Left colon (tissue), 2 donors: ENCODE measurements around the gene FKRP. TPM values are rescaled to one million over a fixed set of nuclear protein-coding genes. Genes with fewer than 3 reads are reported as not detected.
"Not testable (repeated sequence)": the region's sequence is repeated elsewhere in the genome, so short reads cannot be mapped to it uniquely, and the experiment has no call there.

Experiments used
- ATAC-seq: fragments of 200-7000 bp; cut with Tn5 transposase; one replicate; pipeline ENCODE4 v1.9.1; 2020; ENCODE audit warnings: mild to moderate bottlenecking, moderate library complexity
- DNase-seq, 2 donors: peaks; one replicate each; pipeline ENCODE4 v3.0.0-alpha.2; 2020
- intact Hi-C, 2 donors: fragments of 100-400 bp; cut with DNase I in 1 of 2; cut with micrococcal nuclease in 1 of 2; formaldehyde crosslinking; loops; one replicate each; pipeline versions ENCODE4 v1.11.2 to v1.14.0; 2022; cut with DNase I, micrococcal nuclease
- microRNA-seq, 2 donors: library from miRNA; unstranded; fragments of <30 nt; microRNA quantifications; one replicate each; pipeline versions ENCODE4 v1.1.0 to v1.2.0, GENCODE V29; 2020
- total RNA-seq, 2 donors: library from RNA; stranded (reverse); fragmentation: NEBNext Ultra II Directional; extraction: Animal tissue kit (Norgen Biotek cat#: 25700); gene quantifications; one replicate each; pipeline ENCODE4 v1.2.1, GENCODE V29; 2021
- donor health status: DM: no; HTN: no; CAD: no.
- donor health status: DM: yes; HTN: yes; CAD: no.

FKRP gene
- total RNA-seq, 2 donors from 2014 or later: 10.2 to 10.8 TPM

DNA sequence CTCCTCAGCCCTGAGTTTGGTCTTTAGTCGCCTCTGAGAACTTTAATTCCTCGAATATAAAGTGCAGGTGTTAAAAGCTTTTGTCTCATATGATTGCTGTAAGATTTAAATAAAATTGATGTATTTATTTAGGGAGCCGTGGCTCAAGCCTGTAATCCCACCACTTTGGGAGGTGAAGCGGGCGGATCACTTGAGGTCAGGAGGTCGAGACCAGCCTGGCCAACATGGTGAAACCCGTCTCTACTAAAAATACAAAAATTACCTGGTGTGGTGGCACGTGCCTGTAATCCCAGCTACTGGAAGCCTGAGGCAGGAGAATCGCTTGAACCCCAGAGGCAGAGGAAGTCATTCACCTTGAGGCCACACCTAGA is 43.1 kb downstream of the FKRP start:
- DNase-seq: no peak
- intact Hi-C loops: no loop called here
- no peak for ATAC-seq

GRCh38 chr19:46789371-46789770 is 43.5 kb downstream of the FKRP start:
- DNase-seq (no peak), ATAC-seq (no peak)
- intact Hi-C loops: no loop called here

GRCh38 chr19:46791944-46792343 is 46.1 kb downstream of the FKRP start:
- intact Hi-C loops: no loop called here
- DNase-seq (no peak), ATAC-seq (no peak)

DNA sequence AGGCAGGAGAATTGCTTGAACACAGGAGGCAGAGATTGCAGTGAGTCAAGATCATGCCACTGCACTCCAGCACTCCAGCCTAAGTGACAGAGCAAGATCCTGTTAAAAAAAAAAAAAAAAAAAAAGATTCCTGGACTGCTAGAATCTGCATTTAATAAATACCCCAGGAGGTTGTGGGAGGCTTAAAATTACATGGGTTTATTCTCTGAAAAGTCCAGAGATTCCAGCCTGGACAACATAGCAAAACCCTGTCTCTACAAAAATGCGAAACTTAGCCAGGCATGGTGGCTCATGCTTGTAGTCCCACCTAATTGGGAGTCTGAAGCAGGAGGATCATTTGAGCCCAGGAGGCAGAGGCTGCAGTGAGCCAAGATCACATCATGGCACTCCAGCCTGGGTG is 52.0 kb downstream of the FKRP start:
- DNase-seq: no peak
- ATAC-seq: no peak
- intact Hi-C loops: no loop called here

DNA sequence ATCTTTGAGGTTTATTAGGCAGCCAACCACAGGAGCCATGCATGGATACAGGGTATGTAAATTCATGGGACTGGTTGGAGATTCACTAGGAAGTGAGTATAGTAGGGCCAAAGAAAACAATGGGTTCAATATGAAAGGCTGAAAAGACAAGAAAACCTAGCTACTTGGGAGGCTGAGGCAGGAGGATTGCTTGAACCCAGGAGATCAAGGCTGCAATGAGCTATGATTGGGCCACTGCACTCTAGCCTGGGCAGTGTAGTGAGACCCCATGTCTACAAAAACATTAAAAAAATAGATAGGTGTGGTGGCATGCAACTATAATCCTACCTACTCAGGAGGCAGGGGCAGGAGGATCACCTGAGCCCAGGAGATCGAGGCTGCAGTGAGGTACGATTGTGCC is 52.9 kb downstream of the FKRP start:
- no peak for ATAC-seq
- no peak for DNase-seq
- intact Hi-C loops: no loop called here

DNA sequence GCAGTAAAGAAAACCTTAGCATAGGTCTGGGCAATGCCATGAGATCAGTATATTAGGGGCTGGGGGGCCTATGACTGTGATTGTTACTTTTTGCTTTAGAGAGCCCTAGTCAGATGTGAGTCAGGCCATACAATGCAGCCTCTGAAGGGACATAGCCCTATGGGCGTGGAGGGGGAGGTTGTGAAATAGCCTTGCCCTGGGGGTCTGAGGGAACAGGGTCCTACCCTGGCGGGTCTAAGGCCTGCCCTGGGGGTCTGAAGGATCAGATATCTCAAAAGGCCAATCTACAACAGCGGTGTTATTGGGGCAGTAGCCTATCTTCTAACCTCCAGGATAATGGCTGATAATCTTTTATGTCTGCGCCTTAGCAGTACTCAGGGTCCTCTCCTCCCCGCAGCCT is 56.3 kb downstream of the FKRP start:
- DNase-seq: no peak
- intact Hi-C loops: no loop called here
- ATAC-seq: no peak

DNA sequence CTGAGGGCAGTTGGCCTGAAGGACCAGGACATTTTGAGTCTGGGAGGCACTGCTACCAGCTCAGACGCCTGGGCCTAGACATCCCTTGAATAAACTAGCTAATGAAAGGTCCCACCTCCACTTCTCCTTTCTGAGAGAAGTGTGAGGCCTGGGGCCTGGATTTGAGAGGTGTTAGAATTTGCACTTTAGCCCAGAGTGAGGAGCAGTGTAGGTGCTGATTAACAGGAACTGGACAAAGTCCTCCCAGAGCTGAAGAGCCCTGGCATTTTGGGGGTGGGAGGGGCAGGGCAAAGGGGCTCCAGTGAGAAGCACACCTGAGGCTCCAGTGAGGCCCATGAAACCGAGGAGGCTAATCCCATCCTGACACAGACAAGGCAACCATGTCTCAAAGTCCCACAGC is 57.7 kb downstream of the FKRP start:
- intact Hi-C loops: no loop called here
- DNase-seq (peak in 1 of 2 donors; percentile 18), ATAC-seq (peak; percentile 83)

- DNase-seq, ATAC-seq, intact Hi-C loops: not testable (repeated sequence)
Measured at GRCh38 chr19:46804432-46804831, 58.6 kb downstream of the FKRP start.

GRCh38 chr19:46806656-46807055 is 60.8 kb downstream of the FKRP start:
- intact Hi-C loops: no loop called here
- DNase-seq: no peak
- ATAC-seq: peak; percentile 26

Small RNA genes lying within 50 kb of the gene (microRNA-seq; reads per million reads assigned to microRNA genes)
- 4.8 to 32.6 reads per million in 2 donors for gene MIR320E

Other genes with a start within 250 kb of the FKRP start
- 100 to 1,000 TPM; 250 to 278 TPM for gene CALM3, start 144.7 kb upstream of the FKRP start, total RNA-seq
- gene PTGIR, start 121.0 kb upstream of the FKRP start, total RNA-seq: 1 to 10 TPM in 1 of 2 donors, under 1 TPM in 1; 0.58 to 1.6 TPM
- gene GNG8, start 109.9 kb upstream of the FKRP start, total RNA-seq: not detected
- gene DACT3, start 84.9 kb upstream of the FKRP start, total RNA-seq: 1 to 10 TPM; 1.1 to 7.8 TPM
- 10 to 100 TPM; 62.5 to 64.4 TPM for gene PRKD2, start 28.9 kb upstream of the FKRP start, total RNA-seq
- 10 to 100 TPM; 69.2 to 74.9 TPM for gene STRN4, start 393 bp downstream of the FKRP start, total RNA-seq
- gene SLC1A5, start 42.5 kb downstream of the FKRP start, total RNA-seq: 100 to 1,000 TPM in 1 of 2 donors, 10 to 100 TPM in 1; 88.5 to 145 TPM
- 100 to 1,000 TPM; 123 to 138 TPM for gene AP2S1, start 104.8 kb downstream of the FKRP start, total RNA-seq
- gene ARHGAP35, start 114.9 kb downstream of the FKRP start, total RNA-seq: 10 to 100 TPM; 65.8 to 73.1 TPM